A673 (cell line): ENCODE data around the gene HOXC12. TPM values are rescaled to one million over a fixed set of nuclear protein-coding genes. Genes with fewer than 3 reads are reported as not detected.

Source experiments
- BruUV-seq: library from RNA; stranded (reverse); fragments of 400-500 nt; replicated peaks from 2 replicates; lab custom pipeline; 2021; lab: Mats Ljungman, UMichigan
- CTCF ChIA-PET: fragments of 300-600 bp; sonication (Branson Sonifier 250); formaldehyde crosslinking; loops from one replicate; lab custom pipeline; 2022; ENCODE audit warnings: antibody characterized with exemption; lab: Charles Lee
- POLR2A ChIA-PET: fragments of 300-600 bp; sonication (Branson Sonifier 250); formaldehyde crosslinking; loops from one replicate; lab custom pipeline; 2022; ENCODE audit warnings: antibody characterized with exemption; ENCODE audit not compliant: low non-redundant PET; lab: Charles Lee
- DNase-seq: peaks from one replicate; pipeline ENCODE4 v3.0.0-alpha.2; 2015; ENCODE audit warnings: low spot score
- H3K27ac ChIP-seq: fragments of 200-600 bp; sonication (generic); 2 replicates; pipeline ENCODE4 v1.5.1; 2016; ENCODE audit warnings: mixed run types, low read depth, mild to moderate bottlenecking, mixed read lengths, antibody characterized with exemption, low read length; ENCODE audit not compliant: poor library complexity, severe bottlenecking
- H3K27me3 ChIP-seq: fragments of 200-600 bp; sonication (generic); replicated peaks from 2 replicates; pipeline ENCODE4 v1.6.1; 2017; ENCODE audit warnings: mixed run types, low read depth, mild to moderate bottlenecking, mixed read lengths, antibody characterized with exemption, low read length; ENCODE audit not compliant: insufficient read depth, poor library complexity
- H3K36me3 ChIP-seq: fragments of 200-600 bp; sonication (generic); 2 replicates; pipeline ENCODE4 v1.6.1; 2016; ENCODE audit warnings: mixed run types, mild to moderate bottlenecking, mixed read lengths, antibody characterized with exemption, low read length; ENCODE audit not compliant: insufficient read depth, poor library complexity, severe bottlenecking
- H3K4me1 ChIP-seq: fragments of 200-600 bp; sonication (generic); 2 replicates; pipeline ENCODE4 v1.6.1; 2017; ENCODE audit warnings: mixed run types, mild to moderate bottlenecking, mixed read lengths, antibody characterized with exemption, low read length; ENCODE audit not compliant: insufficient read depth, poor library complexity, severe bottlenecking
- H3K4me3 ChIP-seq: fragments of 200-600 bp; sonication (generic); 2 replicates; pipeline ENCODE4 v1.5.1; 2016; ENCODE audit warnings: low read depth, mixed run types, mild to moderate bottlenecking, mixed read lengths, low read length; ENCODE audit not compliant: poor library complexity, severe bottlenecking
- H3K9me3 ChIP-seq: fragments of 200-600 bp; sonication (generic); 2 replicates; pipeline ENCODE4 v1.6.1; 2016; ENCODE audit warnings: mixed run types, low read depth, mild to moderate bottlenecking, mixed read lengths, antibody characterized with exemption, low read length; ENCODE audit not compliant: poor library complexity, severe bottlenecking
- EZH2 ChIP-seq: fragments of 200-600 bp; sonication (generic); IDR thresholded peaks from 2 replicates; pipeline ENCODE4 v1.6.1; 2017; ENCODE audit warnings: borderline replicate concordance, low read depth, mild to moderate bottlenecking, mixed read lengths, antibody characterized with exemption, low read length; ENCODE audit not compliant: poor library complexity, severe bottlenecking
- intact Hi-C: fragments of 100-400 bp; cut with micrococcal nuclease; formaldehyde crosslinking; loops from one replicate; pipeline ENCODE4 v1.10.0; 2022; ENCODE audit not compliant: unreplicated experiment
- total RNA-seq: library from RNA; stranded (reverse); gene quantifications from 2 replicates; pipeline ENCODE4 v1.2.3, GENCODE V29; 2021
- TF ChIP-seq, protein P1 (sequence below): fragments of 300-800, 200-600 bp; sonication (generic); conservative IDR thresholded peaks from 2 replicates; pipeline ENCODE4 v1.5.1; 2017; ENCODE audit warnings: low read depth, mild to moderate bottlenecking, antibody characterized with exemption, low read length, moderate library complexity, mixed read lengths

Gene HOXC12
- total RNA-seq, 1 experiment from 2014 or later = 4.6 TPM

DNA sequence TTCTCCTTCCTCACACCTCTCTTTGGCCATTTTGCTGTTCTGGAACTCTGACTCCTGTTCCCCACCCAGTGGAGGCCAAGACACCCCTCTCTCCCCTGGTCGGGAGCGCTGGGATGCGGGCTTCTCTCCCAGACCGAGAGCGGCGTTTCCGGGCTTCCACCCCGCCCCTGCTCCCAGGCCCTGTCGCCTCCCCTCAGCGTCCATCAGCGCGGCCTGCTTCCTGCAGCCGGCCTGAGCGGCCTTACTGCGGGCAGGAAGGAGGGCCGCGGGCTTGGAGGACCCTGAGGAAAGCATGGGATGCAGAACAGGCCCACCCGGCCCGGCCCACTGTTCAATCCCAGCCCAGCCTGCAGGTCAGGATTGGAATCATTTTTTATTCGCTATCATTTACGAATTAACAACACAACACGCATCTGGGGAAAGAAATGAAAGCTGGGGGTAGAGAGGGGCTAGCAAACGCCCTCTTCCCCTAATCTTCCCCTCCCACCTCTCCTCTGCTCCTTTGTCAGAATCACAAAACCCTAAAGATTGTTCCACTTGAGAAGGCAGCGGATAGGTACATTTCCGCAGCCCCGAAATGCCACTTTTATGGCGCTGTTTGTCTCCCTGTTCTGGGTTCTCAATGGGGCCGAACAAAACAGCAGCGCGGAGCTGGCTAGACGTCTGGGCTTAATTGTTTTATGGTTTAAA is 50.3 kb downstream of the HOXC12 start:
- intact Hi-C loops = loop anchor here (1.0 kb wide), 1 partner anchor 16 kb away; no protein-coding TSS in a partner anchor
- Histone ChIP-seq H3K36me3 (peaks cover 9% of the 10 kb centered on the region), H3K27ac (no peak overlapping the region), H3K4me1 (peaks cover 63% of the 10 kb centered on the region), H3K4me3 (no peak overlapping the region), H3K9me3 (no peaks in the 10 kb centered on the region), H3K27me3 (no peaks in the 10 kb centered on the region)
- TF ChIP-seq, protein P1, sequence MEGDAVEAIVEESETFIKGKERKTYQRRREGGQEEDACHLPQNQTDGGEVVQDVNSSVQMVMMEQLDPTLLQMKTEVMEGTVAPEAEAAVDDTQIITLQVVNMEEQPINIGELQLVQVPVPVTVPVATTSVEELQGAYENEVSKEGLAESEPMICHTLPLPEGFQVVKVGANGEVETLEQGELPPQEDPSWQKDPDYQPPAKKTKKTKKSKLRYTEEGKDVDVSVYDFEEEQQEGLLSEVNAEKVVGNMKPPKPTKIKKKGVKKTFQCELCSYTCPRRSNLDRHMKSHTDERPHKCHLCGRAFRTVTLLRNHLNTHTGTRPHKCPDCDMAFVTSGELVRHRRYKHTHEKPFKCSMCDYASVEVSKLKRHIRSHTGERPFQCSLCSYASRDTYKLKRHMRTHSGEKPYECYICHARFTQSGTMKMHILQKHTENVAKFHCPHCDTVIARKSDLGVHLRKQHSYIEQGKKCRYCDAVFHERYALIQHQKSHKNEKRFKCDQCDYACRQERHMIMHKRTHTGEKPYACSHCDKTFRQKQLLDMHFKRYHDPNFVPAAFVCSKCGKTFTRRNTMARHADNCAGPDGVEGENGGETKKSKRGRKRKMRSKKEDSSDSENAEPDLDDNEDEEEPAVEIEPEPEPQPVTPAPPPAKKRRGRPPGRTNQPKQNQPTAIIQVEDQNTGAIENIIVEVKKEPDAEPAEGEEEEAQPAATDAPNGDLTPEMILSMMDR = no peak
- no peak for TF ChIP-seq EZH2
- POLR2A ChIA-PET = no interaction called here
- DNase-seq = no peak
- CTCF ChIA-PET = interaction anchor here (0.6 to 3.0 kb wide), 9 partner anchors 12 to 226 kb away, joined by 3 to 33 read pairs (median 5); partner anchors contain the start of gene HOXC10
- BruUV-seq = no TSS peak

DNA sequence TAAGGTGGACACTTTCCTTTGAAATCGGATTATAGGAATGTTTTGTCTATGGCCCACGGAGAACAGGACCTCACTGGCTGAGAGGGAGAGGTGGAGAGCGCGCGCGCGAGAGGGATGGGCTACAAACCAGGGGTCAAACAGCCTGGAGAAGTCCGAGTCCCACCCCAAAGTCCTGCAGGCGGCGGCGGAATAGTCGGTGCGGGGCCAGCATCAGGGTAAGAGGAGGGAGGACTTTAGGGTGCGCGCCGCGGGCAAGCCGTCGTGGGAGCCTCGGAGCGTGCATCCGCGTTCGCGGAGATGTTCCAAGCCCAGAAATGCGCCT is 50.8 kb downstream of the HOXC12 start:
- ChIA-PET CTCF (interaction anchor here (0.6 to 3.0 kb wide), 13 partner anchors 9 to 211 kb away, joined by 3 to 33 read pairs (median 4); partner anchors contain the start of genes HOXC10 and HOXC12), POLR2A (no interaction called here)
- TF ChIP-seq, protein P1 = no peak
- TF ChIP-seq EZH2 = no peak
- Histone ChIP-seq H3K27me3 (no peaks in the 10 kb centered on the region), H3K27ac (no peak overlapping the region), H3K36me3 (peaks cover 9% of the 10 kb centered on the region), H3K9me3 (no peaks in the 10 kb centered on the region), H3K4me1 (peaks cover 68% of the 10 kb centered on the region), H3K4me3 (no peak overlapping the region)
- no TSS peak for BruUV-seq
- no peak for DNase-seq
- intact Hi-C loops = no loop called here

DNA sequence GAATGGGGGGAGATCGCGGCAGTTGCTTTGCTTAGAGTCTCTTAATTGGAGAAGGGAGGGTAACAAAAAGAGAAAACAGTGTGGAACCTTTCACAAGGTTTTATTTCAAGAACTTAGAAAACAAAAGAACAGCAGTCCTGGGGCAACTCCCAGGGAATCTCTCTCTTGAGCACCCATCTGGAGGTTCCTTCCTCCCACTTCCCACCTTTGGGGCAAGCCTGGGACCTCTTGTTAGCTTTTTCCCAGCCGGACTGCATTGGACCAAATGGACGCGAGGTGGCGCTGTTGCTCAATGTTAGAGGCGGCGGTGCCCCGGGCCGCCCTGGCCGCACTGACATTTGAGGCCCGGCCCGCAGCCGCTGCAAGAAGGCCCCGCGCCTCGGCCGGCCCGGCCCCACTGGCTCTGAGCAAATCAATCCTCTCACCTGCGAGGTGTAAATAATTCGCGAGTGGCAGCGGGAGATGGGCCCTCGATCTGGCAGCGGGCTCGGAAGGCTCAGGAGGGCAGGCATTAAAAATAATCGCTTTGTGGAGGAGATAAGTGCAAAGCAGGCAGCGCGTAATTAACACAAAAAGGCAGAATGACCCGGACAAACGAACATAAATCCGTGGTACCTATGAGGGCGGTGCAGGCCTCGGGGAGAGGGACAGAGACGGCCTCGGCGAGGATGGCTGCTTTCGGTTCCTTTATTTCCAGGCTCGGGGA is 51.3 kb downstream of the HOXC12 start:
- Histone ChIP-seq H3K4me1 (peaks cover 71% of the 10 kb centered on the region), H3K4me3 (no peak overlapping the region), H3K36me3 (peaks cover 9% of the 10 kb centered on the region), H3K9me3 (no peaks in the 10 kb centered on the region), H3K27me3 (no peaks in the 10 kb centered on the region), H3K27ac (no peak overlapping the region)
- intact Hi-C loops = loop anchor here (2.0 kb wide), 2 partner anchors 129 to 195 kb away; no protein-coding TSS in a partner anchor
- peak; percentile 86 for DNase-seq
- TF ChIP-seq EZH2 = no peak
- TF ChIP-seq, protein P1 = peak; percentile 95
- ChIA-PET CTCF (interaction anchor here (0.6 to 3.0 kb wide), 14 partner anchors 10 to 210 kb away, joined by 3 to 33 read pairs (median 4); partner anchors contain the start of genes HOXC10 and HOXC12), POLR2A (interaction anchor here (0.6 to 0.7 kb wide), 2 partner anchors 10 to 21 kb away, joined by 3 read pairs; partner anchors contain the start of gene HOXC10)
- BruUV-seq = no TSS peak
